ENCODE data around the gene CHN2.
A peak's percentile ranks its signal among the peaks of the same experiment; 100 is the strongest.

Gene CHN2

GRCh38 chr7:29370531-29371314, 176.1 kb downstream of the CHN2 start:
- no peak for DNase-seq

- DNase-seq: no peak
Observed at GRCh38 chr7:29371472-29371871, 176.9 kb downstream of the CHN2 start.

- no peak for DNase-seq
Observed at GRCh38 chr7:29372351-29373090, 177.9 kb downstream of the CHN2 start.

DNA sequence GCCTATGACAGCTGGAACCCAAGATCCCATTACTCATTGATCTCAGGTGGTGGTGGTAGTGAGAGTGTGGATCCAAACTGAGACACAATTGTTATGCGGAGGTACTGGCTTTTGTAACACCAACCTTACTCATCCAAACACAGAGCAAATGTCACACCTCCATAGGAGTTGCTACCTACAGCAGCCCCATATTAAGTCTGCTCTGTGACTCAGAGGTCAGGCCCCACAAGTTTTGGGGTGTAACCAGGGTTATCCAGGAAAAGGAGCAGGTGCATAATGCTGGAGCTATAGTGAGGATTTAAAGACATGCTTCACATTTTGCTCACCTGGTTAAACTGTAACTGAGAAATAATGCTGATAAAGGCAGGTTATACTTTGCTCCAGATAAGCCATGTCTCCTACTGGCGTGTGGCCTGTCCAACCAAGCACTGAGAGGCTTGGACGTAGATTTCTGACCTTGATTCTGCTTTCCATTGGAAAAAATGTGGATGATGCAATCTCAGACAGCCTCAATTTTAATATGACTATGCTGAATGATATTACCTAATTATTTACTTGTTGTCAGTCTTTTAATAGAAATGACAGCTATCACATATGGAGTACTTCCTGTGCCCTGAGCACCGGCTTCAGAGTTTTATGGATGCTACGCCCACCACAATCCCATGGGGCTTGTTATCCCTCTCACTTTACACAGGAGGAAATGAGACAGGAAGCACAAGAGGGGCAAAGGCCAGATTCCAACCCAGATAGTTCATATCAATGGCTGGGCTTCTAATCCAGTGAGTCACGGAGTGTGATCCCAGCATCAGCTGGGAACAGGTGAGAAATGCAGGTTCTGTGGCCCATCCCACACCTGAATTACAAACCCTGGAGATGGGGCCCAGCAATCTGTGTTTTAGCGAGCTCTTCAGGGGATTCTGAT, 181.3 kb downstream of the CHN2 start:
- DNase-seq: no peak

DNA sequence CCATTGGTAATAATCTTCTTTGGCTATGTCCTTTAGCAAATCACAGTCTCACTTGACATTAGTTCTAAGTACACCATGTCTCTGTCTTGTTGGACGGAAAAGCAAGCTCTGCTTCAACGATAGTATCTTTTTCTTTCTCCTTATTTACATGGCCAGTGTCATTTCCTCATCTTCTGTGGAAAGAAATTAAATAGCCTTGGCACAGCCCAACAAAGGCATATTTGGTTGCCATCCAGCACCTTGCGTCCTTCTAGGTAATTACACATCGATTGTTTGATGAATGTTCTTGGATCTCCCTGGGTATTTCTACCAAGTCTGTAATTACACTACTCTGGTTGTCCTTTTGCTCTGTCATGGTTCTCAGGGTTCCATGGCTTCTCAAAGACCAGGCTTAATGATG, 183.1 kb downstream of the CHN2 start:
- DNase-seq: no peak

DNA sequence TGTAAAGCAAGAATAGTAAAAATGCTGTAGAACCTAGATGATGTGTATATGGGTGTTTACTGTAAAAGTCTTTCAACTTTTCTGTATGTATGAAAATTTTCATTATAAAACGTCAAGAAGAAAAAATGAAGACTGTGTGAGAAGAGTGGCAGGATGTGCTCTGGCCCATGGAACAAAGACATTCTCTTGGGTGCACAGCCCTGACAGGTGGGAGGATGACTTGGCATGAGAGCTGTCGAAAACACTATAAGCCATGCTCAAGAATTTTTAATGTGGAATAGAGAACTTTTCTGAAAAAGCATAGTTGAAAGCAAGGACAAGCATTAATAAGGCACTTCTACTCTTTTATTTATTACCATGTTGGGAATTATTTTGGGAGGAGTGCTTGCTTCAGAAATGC, 185.0 kb downstream of the CHN2 start:
- DNase-seq: no peak

- no peak for DNase-seq
Observed at GRCh38 chr7:29381206-29382094, 186.9 kb downstream of the CHN2 start.

GRCh38 chr7:29384277-29384676, 189.7 kb downstream of the CHN2 start:
- DNase-seq: no peak

GRCh38 chr7:29385214-29385814, 190.7 kb downstream of the CHN2 start:
- DNase-seq: no peak

GRCh38 chr7:29386196-29386765, 191.7 kb downstream of the CHN2 start:
- no peak for DNase-seq

DNA sequence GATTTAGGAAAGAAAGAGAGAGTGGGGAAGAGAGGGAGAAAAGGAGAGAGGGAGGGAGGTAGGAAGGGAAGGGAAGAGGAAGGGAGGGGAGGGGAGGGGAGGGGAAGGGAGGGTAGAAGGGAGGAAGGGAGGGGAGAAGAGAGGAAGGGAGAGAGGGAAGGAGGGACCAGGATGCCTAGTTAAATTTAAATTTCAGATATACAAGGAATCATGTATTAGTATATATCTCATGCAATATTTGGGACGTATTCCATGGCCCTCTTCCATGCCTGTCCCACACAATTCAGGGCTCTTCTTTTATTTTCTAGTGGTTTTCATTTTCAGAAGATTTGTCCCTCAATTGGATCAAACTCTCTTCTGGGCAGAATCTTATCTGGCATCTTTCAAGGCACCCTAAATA, 196.7 kb downstream of the CHN2 start:
- no peak for DNase-seq

GRCh38 chr7:29394321-29394720, 199.7 kb downstream of the CHN2 start:
- DNase-seq: no peak

GRCh38 chr7:29396563-29396962, 202.0 kb downstream of the CHN2 start:
- no peak for DNase-seq

DNA sequence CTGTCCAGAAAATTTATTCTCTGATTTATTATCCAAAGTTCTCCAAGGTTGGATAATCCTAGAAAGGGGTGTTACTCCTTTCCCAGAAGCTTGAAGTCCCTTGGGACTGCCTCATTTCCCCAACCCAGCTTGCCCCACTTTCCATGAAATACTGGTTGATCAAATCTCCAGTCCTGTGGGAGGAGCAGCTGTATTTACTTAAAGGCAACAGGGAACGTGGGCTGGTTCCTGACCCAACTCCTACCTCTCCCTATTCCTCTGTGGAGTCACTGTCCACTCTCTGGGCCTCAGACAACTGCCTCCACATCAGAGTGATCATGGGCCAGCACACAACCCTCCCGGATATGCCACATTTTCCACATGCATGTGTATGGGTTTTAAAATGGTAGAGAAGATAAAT, 202.8 kb downstream of the CHN2 start:
- no peak for DNase-seq

DNA sequence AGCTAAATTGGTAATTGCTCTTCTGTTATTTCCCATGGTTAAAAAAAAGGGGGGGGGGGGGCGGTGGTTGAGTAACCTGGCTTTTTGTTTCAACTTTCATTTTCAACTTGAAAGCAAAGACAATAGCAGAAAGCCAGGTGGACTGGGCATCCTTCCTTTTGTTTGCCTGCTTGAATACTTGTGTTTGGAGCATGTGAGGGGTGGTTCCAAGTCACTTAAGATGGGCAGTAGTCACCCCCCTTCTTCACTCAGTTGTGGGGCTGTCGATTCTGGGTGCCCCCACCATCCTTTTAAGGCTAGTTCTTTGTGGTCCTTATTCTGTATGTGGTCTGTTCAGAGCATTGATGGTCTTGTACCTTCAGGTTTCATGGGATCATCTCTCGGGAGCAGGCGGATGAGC, 203.4 kb downstream of the CHN2 start:
- no peak for DNase-seq

DNA sequence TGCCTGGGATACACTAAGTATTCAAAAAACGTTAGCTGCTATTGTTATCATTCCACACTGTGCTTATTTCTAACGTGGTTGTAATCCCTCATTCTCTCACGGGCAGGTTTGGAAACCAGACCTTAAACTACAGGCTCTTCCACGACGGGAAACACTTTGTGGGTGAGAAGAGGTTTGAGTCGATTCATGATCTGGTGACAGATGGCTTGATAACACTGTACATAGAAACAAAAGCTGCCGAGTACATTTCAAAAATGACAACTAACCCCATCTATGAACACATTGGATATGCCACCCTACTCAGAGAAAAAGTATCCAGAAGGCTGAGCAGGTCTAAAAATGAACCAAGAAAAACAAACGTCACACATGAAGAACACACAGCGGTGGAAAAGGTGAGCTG, 205.9 kb downstream of the CHN2 start:
- no peak for DNase-seq

DNA sequence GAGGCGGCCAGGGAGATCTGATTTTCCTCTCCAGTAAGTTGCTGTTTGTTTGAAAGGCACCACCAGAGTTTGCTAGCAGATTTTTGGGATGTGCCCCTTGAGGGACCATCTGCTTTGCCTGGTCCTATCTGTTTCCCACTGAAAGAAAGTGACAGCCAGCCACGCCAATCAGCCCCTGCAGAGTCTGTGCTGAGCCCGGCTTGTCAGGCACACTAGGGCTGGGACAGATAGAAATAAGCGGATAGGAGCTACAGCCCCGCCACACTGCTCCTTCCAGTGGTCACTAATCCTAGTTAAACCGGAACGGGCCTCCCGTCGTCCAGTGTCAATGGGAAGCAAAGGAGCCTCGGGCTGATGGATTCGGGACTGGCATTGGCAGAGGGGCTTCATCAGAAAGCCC, 207.2 kb downstream of the CHN2 start:
- DNase-seq: no peak

GRCh38 chr7:29405891-29406290, 211.3 kb downstream of the CHN2 start:
- DNase-seq: no peak

- DNase-seq: no peak
Observed at GRCh38 chr7:29406366-29406765, 211.8 kb downstream of the CHN2 start.

DNA sequence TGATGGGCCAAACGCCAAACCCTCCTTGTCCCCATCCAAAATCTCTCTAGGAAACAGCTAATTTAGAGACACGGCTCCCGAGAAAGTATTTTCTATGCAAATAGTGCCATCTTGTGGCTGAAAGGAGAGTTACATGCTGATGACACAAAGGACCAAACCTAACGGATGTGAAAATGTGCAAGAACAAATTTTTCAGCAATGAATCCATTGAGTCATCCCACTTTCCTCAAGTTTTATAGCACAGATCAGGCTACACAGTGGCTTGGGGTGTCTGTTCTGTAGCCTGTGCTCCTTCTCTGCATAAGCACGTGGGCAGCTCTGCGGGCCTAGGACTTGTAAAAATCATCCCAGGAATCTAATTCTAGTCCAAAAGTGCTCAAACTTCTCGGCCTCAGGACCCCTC, 214.3 kb downstream of the CHN2 start:
- peak; percentile 49 to 58 for DNase-seq

DNA sequence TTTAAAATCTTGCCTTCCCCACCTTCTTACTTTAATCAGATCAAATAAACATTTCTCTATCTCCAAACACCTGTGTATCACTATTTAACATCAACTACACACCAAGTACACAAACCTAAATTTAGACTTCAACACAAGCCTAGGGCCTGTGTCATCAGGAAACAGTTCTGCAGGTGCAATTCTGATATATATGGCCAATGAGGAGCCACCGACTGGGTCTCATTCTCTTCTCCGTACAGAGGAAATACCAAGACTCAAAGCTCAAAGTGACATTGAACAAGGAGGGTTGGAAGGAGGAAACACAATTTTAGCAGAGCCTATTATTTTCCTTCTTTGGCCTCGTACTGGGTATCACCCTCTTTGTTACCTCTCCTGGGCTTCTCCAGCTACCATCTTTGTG, 216.4 kb downstream of the CHN2 start:
- no peak for DNase-seq

- DNase-seq: no peak
Observed at GRCh38 chr7:29412912-29413311, 218.3 kb downstream of the CHN2 start.

Measured in AML-193 (cell line).